Activated CD8-positive, alpha-beta memory T cell treated with anti-CD3 and anti-CD28 coated beads, Interleukin-2, amount 50 U/mL, for 48 hours (primary cell): ENCODE data around the gene C2CD5.
"Not testable (repeated sequence)": the region's sequence is repeated elsewhere in the genome, so short reads cannot be mapped to it uniquely, and the experiment has no call there.

Source experiments
- DNase-seq: peaks from one replicate; pipeline ENCODE4 v3.0.0-alpha.2; 2020

Gene C2CD5, protein sequence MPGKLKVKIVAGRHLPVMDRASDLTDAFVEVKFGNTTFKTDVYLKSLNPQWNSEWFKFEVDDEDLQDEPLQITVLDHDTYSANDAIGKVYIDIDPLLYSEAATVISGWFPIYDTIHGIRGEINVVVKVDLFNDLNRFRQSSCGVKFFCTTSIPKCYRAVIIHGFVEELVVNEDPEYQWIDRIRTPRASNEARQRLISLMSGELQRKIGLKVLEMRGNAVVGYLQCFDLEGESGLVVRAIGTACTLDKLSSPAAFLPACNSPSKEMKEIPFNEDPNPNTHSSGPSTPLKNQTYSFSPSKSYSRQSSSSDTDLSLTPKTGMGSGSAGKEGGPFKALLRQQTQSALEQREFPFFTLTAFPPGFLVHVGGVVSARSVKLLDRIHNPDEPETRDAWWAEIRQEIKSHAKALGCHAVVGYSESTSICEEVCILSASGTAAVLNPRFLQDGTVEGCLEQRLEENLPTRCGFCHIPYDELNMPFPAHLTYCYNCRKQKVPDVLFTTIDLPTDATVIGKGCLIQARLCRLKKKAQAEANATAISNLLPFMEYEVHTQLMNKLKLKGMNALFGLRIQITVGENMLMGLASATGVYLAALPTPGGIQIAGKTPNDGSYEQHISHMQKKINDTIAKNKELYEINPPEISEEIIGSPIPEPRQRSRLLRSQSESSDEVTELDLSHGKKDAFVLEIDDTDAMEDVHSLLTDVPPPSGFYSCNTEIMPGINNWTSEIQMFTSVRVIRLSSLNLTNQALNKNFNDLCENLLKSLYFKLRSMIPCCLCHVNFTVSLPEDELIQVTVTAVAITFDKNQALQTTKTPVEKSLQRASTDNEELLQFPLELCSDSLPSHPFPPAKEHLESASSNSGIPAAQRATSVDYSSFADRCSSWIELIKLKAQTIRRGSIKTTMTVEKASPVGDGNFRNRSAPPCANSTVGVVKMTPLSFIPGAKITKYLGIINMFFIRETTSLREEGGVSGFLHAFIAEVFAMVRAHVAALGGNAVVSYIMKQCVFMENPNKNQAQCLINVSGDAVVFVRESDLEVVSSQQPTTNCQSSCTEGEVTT

DNA sequence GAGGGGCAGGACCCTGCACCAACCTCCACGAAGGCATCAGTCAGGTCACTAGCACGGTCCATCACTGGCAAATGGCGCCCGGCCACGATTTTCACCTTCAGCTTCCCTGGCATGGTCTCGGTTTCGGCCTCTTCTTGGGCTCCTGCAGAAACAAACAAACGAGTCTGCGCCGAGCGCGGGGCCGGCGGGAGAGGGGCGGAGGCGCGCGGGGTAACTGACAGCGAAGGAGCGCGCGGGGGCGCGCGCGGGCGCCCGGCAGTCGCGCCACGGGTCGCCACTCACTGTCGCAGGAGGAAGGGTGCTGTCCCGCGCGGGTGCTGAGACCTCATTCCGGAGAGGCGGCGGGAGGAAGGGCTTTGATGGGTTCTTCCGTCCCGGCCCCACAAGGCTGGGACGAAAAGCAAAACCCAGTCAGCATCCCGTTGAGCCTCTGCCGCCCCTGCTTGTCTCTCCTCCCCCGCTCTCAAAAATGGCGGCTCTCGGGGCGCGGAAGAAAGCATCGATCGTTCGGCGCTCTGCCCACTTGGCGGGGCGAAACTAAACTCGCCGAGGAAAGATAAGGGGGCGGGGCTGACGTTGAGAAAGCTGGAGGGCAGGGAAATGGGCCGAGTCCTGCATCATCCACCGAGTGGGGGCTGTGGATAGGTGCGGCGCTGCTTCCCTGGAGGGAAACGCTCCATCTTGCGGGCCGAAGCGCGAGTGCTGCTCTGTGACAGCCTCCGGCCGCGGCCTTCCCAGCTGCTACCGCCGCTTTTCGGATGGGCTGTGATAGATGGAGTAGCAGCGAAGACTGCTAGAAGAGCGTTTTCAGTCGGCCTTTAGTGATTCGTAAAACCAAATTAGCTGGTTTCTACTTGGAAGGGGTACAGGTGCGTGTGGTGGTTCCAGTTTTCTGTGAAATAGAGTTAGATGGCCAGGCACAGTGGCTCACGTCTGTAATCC is at the start of gene C2CD5:
TSS of gene C2CD5 (minus strand) at position 505 of the 942 bp plus-strand sequence. CDS start at position 113, 392 bp downstream.
- DNase-seq: peak; percentile 93

DNA sequence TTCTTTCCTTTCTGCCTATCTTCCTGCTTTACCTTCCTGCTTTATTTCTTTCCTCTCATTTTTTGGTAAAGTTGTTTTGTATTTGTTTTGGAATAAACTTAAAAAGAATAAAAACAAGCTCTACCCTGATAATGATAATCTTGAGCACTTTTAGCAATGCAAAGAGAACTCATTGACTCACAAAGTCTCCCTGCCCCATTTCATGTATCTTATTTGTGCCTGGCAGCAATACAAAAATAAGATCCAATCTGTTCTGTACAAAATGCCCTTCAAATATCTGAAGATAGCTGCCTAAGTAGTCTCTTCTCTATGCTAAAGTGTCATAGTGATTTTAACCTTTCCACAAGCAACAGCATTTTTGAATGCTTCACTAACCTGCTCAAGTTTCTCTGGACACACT is 49.5 kb upstream of the C2CD5 start:
- no peak for DNase-seq

DNA sequence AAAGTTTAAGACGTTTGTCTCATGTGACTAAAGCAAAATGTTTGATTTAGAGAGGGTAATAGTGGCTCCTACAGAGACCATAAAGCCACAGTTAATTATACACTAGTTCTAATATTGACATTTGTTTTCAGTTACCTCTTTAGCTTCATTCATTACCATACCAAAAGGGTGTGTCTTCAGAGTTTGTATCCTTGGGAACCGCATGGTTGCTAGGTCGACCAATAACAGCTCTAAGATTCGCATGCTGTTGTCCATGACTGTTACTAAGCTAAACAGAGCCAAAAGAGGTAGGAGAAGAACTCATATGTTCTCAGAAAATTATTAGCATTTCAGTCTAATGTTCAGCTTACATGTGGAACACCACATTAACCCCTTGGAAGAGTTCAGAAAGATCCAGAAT is 44.5 kb upstream of the C2CD5 start:
- no peak for DNase-seq

DNA sequence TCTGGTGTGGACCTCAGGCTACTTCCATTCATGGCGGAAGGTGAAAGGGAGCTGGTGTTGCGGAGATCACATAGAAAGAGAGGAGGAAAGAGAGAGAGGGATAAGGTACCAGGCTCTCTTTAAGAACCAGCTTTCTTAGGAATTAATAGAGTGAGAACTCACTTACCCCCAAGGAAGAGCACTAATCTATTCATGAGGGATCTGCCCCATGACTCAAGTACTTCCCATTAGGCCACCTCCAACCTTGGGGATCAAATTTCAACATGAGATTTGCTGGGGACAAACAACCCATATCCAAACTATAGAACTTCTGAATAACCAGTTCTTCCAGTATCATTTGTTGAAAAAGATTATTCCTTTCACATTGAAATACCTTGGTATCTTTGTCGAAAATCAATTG is 34.0 kb upstream of the C2CD5 start:
- no peak for DNase-seq

DNA sequence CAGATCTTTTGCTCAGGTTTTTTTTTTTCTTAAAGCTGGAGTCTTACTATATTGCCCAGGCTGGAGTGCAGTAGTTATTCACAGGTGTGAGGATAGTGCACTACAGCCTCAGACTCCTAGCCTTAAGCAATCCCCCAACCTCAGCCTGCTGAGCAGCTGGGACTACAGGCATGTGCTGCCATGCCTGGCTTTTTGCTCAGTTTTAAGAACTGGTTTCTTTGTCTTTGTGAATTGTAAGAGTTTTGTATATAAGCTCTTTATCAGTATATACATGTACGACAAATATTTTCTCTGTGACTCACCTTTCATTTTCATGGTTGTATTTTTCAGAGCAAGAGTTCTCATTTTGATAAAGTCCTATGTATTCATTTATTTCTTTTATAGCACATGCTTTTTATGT is 33.3 kb upstream of the C2CD5 start:
- DNase-seq: no peak

DNA sequence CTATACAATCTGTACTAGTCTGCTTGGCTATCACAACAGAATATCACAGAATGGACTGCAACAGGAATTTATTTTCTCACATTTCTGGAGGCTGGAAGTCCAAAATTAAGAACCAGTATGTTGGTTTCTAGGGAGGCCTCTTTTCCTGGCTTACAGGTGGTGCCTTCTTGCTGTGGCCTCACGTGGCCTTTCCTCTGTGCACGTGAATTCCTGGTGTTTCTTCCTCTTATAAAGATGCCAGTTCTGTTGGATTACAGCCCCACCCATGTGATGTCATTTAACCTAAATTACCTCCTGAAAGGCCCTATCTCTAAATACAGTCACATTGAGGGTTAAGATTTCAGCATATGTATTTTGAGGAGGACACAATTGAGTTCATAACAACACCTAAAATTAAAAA is 32.1 kb upstream of the C2CD5 start:
- DNase-seq: no peak

DNA sequence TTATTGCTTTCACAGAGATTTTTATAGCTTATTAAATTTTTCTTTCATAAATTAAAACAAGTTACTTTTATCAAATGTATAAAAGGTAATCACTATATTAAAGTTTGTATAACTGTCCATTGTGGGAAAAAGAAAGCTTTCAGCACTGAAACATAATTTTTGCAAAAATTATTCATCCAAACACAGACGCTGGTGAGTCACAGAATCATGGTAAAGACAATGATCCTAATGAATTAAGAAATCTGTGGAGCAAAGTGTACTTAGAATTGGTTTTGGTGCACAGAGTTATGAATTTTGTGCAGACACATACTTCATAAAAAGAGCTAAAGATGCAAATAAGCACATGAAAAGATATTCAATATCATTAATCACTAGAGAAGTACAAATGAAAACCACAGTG is 31.7 kb upstream of the C2CD5 start:
- no peak for DNase-seq

DNA sequence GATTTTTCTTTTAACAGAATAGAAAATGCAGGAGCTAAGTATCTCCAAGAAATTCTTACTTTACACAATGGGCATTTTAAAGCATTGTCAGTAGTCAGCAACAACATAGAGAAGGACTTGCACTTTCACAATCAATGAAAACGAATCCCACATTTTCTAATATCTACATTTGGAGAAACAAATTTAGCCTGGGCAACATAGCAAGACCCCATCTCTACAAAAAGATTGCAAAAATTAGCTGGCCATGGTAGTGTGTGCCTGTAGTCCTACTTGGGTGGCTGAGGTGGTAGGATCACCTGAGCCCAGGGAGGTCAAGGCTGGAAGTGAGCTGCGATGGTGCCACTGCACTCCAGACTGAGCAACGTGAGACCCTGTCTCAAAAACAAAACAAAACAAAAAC is 30.6 kb upstream of the C2CD5 start:
- no peak for DNase-seq

DNA sequence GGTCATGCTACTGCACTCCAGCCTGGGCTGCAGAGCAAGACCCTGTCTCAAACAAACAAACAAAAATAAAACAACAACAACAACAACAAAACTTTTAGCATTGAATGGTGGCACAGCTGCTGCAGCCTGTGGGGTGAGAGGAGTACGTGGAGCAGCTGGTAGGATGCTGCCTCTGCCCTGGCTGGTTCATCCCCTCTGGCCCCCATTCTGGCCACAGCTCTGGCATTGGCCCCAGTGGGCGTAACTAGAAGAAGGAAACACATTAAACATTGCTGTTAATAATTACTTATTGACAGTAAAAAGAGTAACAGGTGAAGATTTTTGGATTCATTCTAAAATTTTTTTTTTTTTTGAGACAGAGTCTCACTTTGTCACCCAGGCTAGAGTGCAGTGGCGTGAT is 28.8 kb upstream of the C2CD5 start:
- no peak for DNase-seq

DNA sequence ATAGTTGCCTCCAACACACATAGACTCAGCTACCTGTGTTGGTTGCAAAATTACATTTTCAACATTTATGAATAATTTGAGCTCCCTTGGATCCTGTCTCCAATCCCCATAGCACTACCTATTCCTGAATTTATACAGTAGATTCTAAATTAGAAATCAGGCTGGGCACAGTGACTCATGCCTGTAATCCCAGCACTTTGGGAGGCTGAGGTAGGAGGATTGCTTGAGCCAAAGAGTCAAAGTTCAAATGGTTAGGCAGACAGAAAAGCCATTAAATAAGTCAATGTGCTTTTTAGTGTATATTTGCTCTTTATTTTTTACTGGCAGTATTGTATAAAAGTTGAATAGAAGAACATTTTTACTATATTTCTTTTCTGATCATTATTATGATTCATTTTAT is 24.9 kb upstream of the C2CD5 start:
- DNase-seq: no peak

DNA sequence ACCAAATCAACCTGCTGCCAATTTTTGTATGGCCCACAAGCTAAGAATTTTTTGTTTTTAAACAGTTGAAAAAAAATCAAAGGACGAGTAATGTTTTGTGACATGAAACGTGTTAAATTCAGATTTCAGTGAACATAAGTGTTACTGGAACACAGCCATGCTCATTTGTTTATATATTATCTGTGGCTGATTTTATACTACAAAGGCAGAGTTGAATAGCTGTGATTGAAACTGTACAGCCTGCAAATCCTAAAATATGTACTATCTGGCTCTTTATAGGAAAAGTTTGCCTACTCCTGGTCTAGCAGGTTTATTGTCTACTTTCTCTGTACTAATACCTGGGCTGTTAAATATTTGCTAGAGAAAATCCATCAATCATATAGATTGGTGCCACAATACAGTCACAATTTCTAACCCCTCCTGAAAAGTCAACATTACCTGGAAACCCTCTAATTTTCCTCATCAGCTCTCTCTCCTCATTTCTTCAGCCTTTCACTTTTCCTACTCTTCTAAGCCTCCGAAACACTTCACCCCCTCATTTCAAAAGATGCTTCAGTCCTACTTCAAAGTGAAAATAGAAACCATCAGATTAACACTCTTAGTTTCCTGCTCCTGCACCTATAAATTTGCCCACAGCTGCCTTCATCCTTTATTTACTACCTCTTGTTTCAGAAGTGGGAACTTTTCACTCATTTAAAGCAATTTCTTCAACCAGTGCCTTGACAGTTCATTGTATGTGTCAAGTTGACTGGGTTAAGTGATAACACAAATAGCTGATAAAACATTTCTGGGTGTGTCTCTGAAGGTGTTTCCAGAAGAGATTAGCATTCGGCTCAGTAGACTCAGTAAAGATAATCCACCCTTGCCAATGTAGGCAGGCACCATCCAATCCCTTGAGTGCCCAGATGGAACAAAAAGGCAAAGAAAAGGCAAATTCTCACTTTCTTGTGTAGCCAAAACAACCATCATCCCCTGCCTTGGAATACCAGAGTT is 18.0 kb upstream of the C2CD5 start:
- DNase-seq: no peak

DNA sequence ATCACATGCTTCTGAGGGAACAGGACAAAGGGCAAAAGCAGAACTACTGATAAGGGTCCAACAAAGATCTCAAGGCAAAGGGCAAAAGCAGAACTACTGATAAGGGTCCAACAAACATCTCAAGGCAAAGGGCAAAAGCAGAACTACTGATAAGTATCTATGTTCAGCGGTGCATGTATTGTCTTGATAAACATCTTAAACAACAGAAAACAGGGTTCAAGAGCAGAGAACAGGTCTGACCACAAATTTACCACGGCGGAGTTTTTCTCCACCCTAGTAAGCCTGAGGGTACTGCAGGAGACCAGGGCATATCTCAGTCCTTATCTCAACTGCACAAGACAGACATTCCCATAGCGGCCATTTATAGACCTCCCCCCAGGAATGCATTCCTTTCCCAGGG is 10.4 kb upstream of the C2CD5 start:
- DNase-seq: not testable (repeated sequence)

DNA sequence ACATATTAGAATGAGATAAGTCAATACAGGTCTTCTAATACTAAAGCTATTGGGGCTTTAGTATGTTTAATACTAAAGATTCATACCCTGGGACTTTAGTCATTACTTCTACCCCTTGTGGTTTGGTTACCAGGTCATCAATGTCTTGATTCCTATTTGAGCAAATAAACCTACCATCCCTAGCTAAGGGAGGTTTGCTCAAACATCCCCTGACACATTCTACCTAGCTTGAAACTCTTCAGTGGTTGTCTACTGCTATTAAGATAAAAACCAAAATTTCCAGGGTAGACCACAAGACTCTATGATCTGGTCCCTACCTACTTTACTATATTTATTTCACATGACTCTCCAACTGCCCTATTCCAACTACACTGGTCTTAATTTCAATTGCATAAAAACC is 7.3 kb upstream of the C2CD5 start:
- no peak for DNase-seq

DNA sequence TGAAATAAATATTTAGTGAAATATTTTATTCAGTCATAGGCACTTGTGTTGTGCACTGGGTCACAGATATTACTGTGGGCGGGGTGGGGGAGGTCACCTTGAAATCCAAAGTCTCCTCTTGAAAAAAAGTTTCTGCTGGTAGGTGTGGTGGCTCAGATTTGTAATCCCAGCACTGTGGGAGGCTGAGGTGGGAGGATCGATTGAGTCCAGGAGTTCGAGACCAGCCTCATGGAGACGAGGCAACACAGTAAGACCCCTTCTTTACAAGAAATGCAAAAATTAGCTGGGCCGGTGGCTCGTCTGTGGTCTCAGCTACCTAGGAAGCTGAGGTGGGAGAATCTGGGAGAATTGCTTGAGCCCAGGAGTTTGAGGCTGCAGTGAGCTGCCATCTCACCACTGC is 913 bp upstream of the C2CD5 start:
- DNase-seq: no peak

DNA sequence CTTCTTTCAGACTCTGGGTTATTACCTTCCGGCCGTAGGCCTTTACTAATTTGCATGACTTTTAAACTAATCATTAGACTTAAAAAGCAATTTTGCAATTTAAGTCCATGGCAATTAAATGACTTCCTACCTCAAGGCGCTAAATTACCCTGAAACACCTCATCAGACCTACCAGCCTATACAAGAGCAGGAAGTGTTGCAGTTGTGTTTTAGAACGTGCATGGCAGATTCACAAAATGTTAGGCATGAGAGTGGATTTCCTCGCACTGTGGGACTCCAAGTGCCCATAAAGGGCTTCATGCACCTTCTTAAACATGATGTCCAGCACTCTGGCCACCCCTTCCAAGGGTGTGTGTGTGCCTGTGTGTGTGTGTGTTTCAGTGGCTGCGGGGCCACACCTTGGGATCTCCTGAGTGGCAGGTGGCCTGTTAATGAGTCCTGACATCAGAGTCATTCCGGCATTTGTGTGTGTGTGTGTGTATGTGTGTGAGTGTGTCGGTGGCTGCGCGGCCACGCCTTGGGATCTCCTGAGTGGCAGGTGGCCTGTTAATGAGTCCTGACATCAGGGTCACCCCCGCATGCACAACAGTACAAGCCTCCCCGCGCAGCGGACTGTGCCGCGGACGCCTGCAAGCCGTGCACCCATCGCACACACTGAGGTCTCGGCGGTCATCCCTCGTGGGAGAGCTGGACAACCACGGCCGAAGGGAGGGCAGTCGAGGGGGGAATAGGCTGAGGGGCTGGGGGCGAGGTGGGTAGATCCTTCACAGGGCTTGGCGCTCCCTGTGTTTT is 900 bp downstream of the C2CD5 start:
- peak; percentile 75 for DNase-seq

DNA sequence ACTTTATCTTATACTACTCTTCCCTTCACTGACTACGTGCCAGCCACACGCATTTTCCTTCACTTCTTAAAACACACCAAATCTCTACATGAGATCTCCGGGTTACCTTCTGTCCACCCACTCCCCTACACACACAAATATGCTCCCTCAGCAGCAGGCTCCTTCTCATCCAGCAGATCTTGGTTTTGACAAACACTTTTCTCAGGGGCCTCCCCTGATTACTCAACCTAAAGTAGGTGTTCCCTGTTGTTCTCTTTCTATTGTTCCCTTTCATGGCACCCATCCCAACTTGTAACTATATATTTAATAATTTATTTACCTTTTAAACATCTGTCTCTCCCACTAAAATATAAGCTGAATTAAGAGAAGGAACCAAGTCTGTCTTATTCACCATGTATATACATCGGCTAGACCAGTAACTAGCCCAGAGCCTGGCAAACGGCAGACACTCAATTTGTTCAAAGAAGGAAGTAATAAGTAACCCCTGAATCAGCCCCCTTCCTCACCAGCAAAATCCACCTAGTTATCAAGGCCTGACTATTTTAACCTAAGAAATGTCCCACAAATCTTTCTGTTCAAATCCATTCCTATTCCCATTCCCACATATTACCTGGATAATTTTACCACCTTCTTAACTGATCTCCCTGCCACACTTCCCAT is 2.7 kb downstream of the C2CD5 start:
- DNase-seq: no peak

DNA sequence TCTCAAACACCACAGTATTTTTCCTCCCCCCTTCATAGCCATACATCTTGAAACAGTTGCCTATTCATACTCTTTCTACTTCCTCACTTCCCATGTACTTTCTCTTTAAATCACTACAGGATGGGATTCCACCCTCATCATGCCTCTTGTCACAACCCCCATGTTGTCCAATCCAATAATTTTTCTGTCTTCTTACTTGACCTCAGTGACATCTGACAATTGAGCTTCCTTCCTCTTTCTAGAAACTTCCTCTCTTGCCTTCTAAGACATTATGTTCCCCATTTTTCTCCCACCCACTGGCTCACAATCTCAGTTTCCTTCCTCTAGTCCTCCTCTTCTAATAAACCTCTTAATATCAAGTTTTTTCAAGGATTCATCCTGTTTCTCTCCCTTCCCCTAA is 5.3 kb downstream of the C2CD5 start:
- no peak for DNase-seq

DNA sequence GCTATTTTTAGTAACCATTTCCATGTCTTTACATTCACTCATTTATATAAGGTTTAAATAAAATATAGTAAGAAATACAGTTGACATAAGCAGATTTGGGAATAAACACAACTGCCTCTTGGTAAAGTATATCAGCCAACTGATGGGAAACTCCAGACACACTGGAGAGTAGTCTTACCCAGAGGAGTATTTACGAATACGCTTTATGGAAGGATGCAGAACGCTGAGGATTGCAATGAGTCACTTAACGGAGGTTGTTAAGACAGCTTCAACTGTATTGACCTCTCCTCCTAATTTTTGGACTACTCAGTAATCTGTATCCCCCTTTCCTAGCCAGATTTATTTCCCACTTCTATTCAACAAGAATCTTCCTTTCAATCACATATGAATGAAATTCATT is 6.0 kb downstream of the C2CD5 start:
- no peak for DNase-seq

DNA sequence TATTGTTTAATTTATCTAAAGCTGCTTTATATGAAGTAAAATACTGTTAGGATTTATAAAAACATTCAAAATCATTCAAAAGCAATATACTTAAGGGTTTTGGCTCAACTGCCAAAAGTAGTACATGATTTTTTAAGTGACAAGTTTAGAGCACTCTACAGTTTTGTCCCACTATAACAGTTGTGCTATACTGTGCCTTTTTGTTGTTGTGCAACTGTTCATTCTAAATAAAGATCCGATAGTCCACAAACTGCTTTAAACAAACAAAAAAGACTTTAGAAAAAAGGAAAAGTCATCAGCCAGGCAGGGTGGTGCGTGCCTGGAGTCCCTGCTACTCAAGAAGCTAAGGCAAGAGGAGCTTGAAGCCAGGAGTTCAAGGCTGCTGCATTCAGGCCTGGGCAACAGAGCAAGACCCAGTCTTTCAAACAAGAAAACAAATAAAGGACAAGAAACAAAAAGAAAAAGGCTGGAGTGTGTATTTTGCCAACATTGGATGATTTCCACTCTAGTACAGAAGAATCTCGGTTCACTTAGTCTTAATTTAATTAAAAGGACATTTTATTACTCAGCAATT is 7.3 kb downstream of the C2CD5 start:
- no peak for DNase-seq
